Measurements from ENCODE around the gene KRT77.

Gene KRT77

GRCh38 chr12:52674433-52674775 is 28.9 kb downstream of the KRT77 start:
- Histone ChIP-seq H3K4me3 (ENCODE audit: low read length) (no peak overlapping the region), H3K27ac (ENCODE audit: low read length) (no peak overlapping the region), H3K79me2 (ENCODE audit: low read length) (no peaks in the 10 kb centered on the region), H3K4me2 (ENCODE audit: low read length) (no peak overlapping the region), H2AFZ (ENCODE audit: low read depth, low read length) (no peak overlapping the region), H3K27me3 (ENCODE audit: low read depth, low read length) (peaks cover 61% of the 10 kb centered on the region), H3K9me3 (ENCODE audit: insufficient read depth, low read length) (no peaks in the 10 kb centered on the region), H3K4me1 (ENCODE audit: low read length) (no peaks in the 10 kb centered on the region), H4K20me1 (ENCODE audit: insufficient read depth, low read length) (no peaks in the 10 kb centered on the region), H3K36me3 (replicated peaks; ENCODE audit: low read depth, low read length) (no peaks in the 10 kb centered on the region), H3K9ac (ENCODE audit: low read length) (no peak overlapping the region)
- TF ChIP-seq, protein P1, sequence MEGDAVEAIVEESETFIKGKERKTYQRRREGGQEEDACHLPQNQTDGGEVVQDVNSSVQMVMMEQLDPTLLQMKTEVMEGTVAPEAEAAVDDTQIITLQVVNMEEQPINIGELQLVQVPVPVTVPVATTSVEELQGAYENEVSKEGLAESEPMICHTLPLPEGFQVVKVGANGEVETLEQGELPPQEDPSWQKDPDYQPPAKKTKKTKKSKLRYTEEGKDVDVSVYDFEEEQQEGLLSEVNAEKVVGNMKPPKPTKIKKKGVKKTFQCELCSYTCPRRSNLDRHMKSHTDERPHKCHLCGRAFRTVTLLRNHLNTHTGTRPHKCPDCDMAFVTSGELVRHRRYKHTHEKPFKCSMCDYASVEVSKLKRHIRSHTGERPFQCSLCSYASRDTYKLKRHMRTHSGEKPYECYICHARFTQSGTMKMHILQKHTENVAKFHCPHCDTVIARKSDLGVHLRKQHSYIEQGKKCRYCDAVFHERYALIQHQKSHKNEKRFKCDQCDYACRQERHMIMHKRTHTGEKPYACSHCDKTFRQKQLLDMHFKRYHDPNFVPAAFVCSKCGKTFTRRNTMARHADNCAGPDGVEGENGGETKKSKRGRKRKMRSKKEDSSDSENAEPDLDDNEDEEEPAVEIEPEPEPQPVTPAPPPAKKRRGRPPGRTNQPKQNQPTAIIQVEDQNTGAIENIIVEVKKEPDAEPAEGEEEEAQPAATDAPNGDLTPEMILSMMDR (IDR thresholded peaks at IDR 0.05; ENCODE audit: low read depth, low read length), result no peak
- TF ChIP-seq EZH2phosphoT487 (IDR thresholded peaks at IDR 0.05; ENCODE audit: low read depth), result no peak

- H3K9me3 ChIP-seq (ENCODE audit: insufficient read depth, low read length), result no peaks in the 10 kb centered on the region
- no peaks in the 10 kb centered on the region for H4K20me1 ChIP-seq (ENCODE audit: insufficient read depth, low read length)
- peaks cover 59% of the 10 kb centered on the region for H3K27me3 ChIP-seq (ENCODE audit: low read depth, low read length)
- H3K4me3 ChIP-seq (ENCODE audit: low read length), result no peak overlapping the region
- no peak overlapping the region for H3K4me2 ChIP-seq (ENCODE audit: low read length)
- H3K9ac ChIP-seq (ENCODE audit: low read length), result no peak overlapping the region
- H3K27ac ChIP-seq (ENCODE audit: low read length), result no peak overlapping the region
- TF ChIP-seq, protein P1 (IDR thresholded peaks at IDR 0.05; ENCODE audit: low read depth, low read length), result no peak
- no peak for TF ChIP-seq EZH2phosphoT487 (IDR thresholded peaks at IDR 0.05; ENCODE audit: low read depth)
- H3K36me3 ChIP-seq (replicated peaks; ENCODE audit: low read depth, low read length), result no peaks in the 10 kb centered on the region
- H3K4me1 ChIP-seq (ENCODE audit: low read length), result no peaks in the 10 kb centered on the region
- no peaks in the 10 kb centered on the region for H3K79me2 ChIP-seq (ENCODE audit: low read length)
- H2AFZ ChIP-seq (ENCODE audit: low read depth, low read length), result no peak overlapping the region
These were observed 29.5 kb downstream of the KRT77 start for GRCh38 chr12:52673713-52674432.

DNA sequence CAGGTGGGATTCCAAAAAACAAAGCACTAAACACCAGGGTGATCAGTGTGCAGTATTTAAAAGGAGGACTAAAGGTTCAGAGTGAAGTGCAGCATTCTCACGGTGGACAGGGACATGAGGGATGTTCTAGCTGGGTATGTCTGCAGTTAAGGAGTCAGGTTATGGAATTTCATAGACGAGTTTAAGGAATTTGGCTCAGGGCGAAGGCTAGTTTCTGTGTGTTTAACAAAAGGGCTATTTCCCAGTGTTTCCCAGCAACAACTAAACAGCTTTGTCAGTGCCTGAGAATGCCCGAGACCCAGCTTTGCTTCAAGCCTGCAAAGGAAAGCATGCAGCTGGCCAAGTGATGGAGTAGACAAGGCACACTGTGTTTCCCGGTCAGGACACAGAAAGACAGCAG is 30.1 kb downstream of the KRT77 start:
- no peaks in the 10 kb centered on the region for H3K4me1 ChIP-seq (ENCODE audit: low read length)
- H4K20me1 ChIP-seq (ENCODE audit: insufficient read depth, low read length), result no peaks in the 10 kb centered on the region
- H3K36me3 ChIP-seq (replicated peaks; ENCODE audit: low read depth, low read length), result no peaks in the 10 kb centered on the region
- no peak for TF ChIP-seq EZH2phosphoT487 (IDR thresholded peaks at IDR 0.05; ENCODE audit: low read depth)
- TF ChIP-seq, protein P1 (IDR thresholded peaks at IDR 0.05; ENCODE audit: low read depth, low read length), result no peak
- H3K4me2 ChIP-seq (ENCODE audit: low read length), result no peak overlapping the region
- no peak overlapping the region for H3K9ac ChIP-seq (ENCODE audit: low read length)
- H3K79me2 ChIP-seq (ENCODE audit: low read length), result no peaks in the 10 kb centered on the region
- peaks cover 57% of the 10 kb centered on the region for H3K27me3 ChIP-seq (ENCODE audit: low read depth, low read length)
- no peaks in the 10 kb centered on the region for H3K9me3 ChIP-seq (ENCODE audit: insufficient read depth, low read length)
- no peak overlapping the region for H3K27ac ChIP-seq (ENCODE audit: low read length)
- no peak overlapping the region for H2AFZ ChIP-seq (ENCODE audit: low read depth, low read length)
- H3K4me3 ChIP-seq (ENCODE audit: low read length), result no peak overlapping the region

DNA sequence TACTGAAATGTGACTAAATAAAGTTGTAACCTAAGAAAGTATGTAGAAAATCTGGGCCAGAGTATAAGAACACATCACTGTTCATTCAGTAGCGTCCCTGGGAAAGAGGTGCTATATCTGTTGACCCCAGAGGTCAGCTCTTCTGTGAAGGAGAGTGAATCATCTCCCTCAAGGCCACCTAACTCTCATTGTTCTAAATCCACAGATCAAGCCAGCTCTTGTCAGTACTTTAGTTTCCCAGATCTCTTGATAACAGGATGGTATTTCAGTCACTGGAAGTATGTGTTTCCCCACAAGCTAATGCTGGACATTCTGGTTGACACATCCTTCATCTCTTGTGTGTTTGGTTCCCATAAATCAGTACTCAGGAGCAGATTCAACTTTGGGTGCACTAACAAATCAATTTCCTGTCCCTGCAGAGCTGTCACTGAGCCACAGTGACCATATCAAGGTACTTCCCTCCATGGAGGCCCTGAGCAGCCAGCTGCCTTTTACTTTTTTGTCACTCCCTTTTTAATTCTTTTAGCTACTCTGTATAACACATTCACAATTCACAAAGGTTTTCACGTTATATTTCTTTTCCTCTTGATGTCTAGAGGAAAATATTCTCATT is 30.9 kb downstream of the KRT77 start:
- TF ChIP-seq EZH2phosphoT487 (IDR thresholded peaks at IDR 0.05; ENCODE audit: low read depth), result no peak
- TF ChIP-seq, protein P1 (IDR thresholded peaks at IDR 0.05; ENCODE audit: low read depth, low read length), result no peak
- H3K79me2 ChIP-seq (ENCODE audit: low read length), result no peaks in the 10 kb centered on the region
- H3K27me3 ChIP-seq (ENCODE audit: low read depth, low read length), result peaks cover 55% of the 10 kb centered on the region
- no peak overlapping the region for H2AFZ ChIP-seq (ENCODE audit: low read depth, low read length)
- H3K9me3 ChIP-seq (ENCODE audit: insufficient read depth, low read length), result no peaks in the 10 kb centered on the region
- no peak overlapping the region for H3K4me2 ChIP-seq (ENCODE audit: low read length)
- no peak overlapping the region for H3K4me3 ChIP-seq (ENCODE audit: low read length)
- H3K9ac ChIP-seq (ENCODE audit: low read length), result no peak overlapping the region
- H3K4me1 ChIP-seq (ENCODE audit: low read length), result no peaks in the 10 kb centered on the region
- H3K36me3 ChIP-seq (replicated peaks; ENCODE audit: low read depth, low read length), result no peaks in the 10 kb centered on the region
- H3K27ac ChIP-seq (ENCODE audit: low read length), result no peak overlapping the region
- no peaks in the 10 kb centered on the region for H4K20me1 ChIP-seq (ENCODE audit: insufficient read depth, low read length)

Data from OCI-LY3 (cell line).